SK-N-SH (cell line): Measurements from ENCODE around the gene CCDC175. TPM values are rescaled to one million over a fixed set of nuclear protein-coding genes. Genes with fewer than 3 reads are reported as not detected.

Experiments
- CTCF ChIA-PET: fragments of 300-600, 350-600 bp; formaldehyde crosslinking; extraction: SDS; loops from one replicate; lab custom pipeline; 2021; lab: Yijun Ruan, JAX
- POLR2A ChIA-PET: fragments of 350-600 bp; sonication (Branson Sonifier 250); formaldehyde crosslinking; extraction: SDS; loops from one replicate; lab custom pipeline; 2020; ENCODE audit warnings: antibody characterized with exemption, inconsistent platforms; lab: Yijun Ruan, JAX
- DNase-seq: peaks from one replicate; pipeline ENCODE4 v3.0.0; 2012
- H2AFZ ChIP-seq: fragments of 200-600 bp; sonication (generic); 2 replicates; pipeline ENCODE4 v1.8.1; 2016; ENCODE audit warnings: antibody characterized with exemption, mild to moderate bottlenecking, low read depth
- H3F3A ChIP-seq: fragments of 200-600 bp; sonication (generic); replicated peaks from 2 replicates; pipeline ENCODE3; 2016; ENCODE audit warnings: antibody characterized with exemption, mild to moderate bottlenecking; ENCODE audit not compliant: insufficient read depth
- H3K27ac ChIP-seq, 2 experiments: fragments of 200-500 bp in 1 of 2; fragments of 200-600 bp in 1 of 2; sonication (Bioruptor generic) in 1 of 2; sonication (generic), shearing (Covaris generic) in 1 of 2; 2 replicates each; pipeline versions ENCODE4 v1.5.1 to v1.6.1; 2014 to 2016; ENCODE audit warnings: low read depth in 2 of 2, inconsistent platforms in 1 of 2, low read length in 1 of 2, mild to moderate bottlenecking in 1 of 2, mixed read lengths in 1 of 2
- H3K27me3 ChIP-seq: fragments of 200-600 bp; sonication (generic), shearing (Covaris generic); 2 replicates; pipeline ENCODE4 v1.6.1; 2016; ENCODE audit warnings: mixed run types; ENCODE audit not compliant: insufficient read depth
- H3K36me3 ChIP-seq, 2 experiments: fragments of 200-500 bp in 1 of 2; fragments of 200-600 bp in 1 of 2; sonication (Bioruptor generic) in 1 of 2; sonication (generic) in 1 of 2; replicated peaks in 1 of 2; 2 replicates each; pipeline versions ENCODE3 to v1.5.1; 2014 to 2016; ENCODE audit warnings: low read length in 1 of 2, mild to moderate bottlenecking in 1 of 2; ENCODE audit not compliant: insufficient read depth in 2 of 2, control insufficient read depth in 1 of 2
- H3K4me1 ChIP-seq, 2 experiments: fragments of 200-500 bp in 1 of 2; fragments of 200-600 bp in 1 of 2; sonication (Bioruptor generic) in 1 of 2; sonication (generic), shearing (Covaris generic) in 1 of 2; 2 replicates each; pipeline versions ENCODE4 v1.5.1 to v1.6.1; 2014 to 2016; ENCODE audit warnings: low read depth in 1 of 2, low read length in 1 of 2, mixed run types in 1 of 2; ENCODE audit not compliant: insufficient read depth in 2 of 2, control insufficient read depth in 1 of 2
- H3K4me2 ChIP-seq: fragments of 200-600 bp; sonication (generic), shearing (Covaris generic); 2 replicates; pipeline ENCODE4 v1.6.1; 2017; ENCODE audit warnings: mixed run types
- H3K4me3 ChIP-seq, 2 experiments: fragments of 200-500 bp in 1 of 2; fragments of 200-600 bp in 1 of 2; sonication (Bioruptor generic) in 1 of 2; sonication (generic), shearing (Covaris generic) in 1 of 2; 2 replicates each; pipeline versions ENCODE4 v1.5.1 to v1.8.1; 2014 to 2016; ENCODE audit warnings: low read depth in 2 of 2, inconsistent platforms in 1 of 2, low read length in 1 of 2, mild to moderate bottlenecking in 1 of 2, mixed read lengths in 1 of 2, moderate library complexity in 1 of 2
- H3K79me2 ChIP-seq: fragments of 200-600 bp; sonication (generic); 2 replicates; pipeline ENCODE4 v1.8.1; 2017; ENCODE audit warnings: mild to moderate bottlenecking; ENCODE audit not compliant: insufficient read depth
- H3K9ac ChIP-seq: fragments of 200-600 bp; sonication (generic); 2 replicates; pipeline ENCODE4 v1.6.1; 2017; ENCODE audit warnings: mixed run types
- H3K9me2 ChIP-seq: fragments of 200-600 bp; sonication (generic); 2 replicates; pipeline ENCODE4 v1.6.1; 2017; ENCODE audit warnings: mixed run types
- H3K9me3 ChIP-seq: fragments of 200-600 bp; sonication (generic); 2 replicates; pipeline ENCODE4 v1.6.1; 2017; ENCODE audit warnings: mixed run types, mild to moderate bottlenecking, moderate library complexity
- H4K20me1 ChIP-seq: fragments of 200-600 bp; sonication (generic); 2 replicates; pipeline ENCODE4 v1.6.1; 2017; ENCODE audit warnings: mild to moderate bottlenecking, mixed run types; ENCODE audit not compliant: insufficient read depth
- CHD2 ChIP-seq: fragments of 150-350 bp; IDR thresholded peaks from 2 replicates; pipeline ENCODE4 v1.6.1; 2018; ENCODE audit warnings: low read length; ENCODE audit not compliant: partially characterized antibody
- ELF1 ChIP-seq: IDR thresholded peaks from 2 replicates; pipeline ENCODE4 v1.4.0; 2012
- EP300 ChIP-seq, 2 experiments: IDR thresholded peaks; 2 replicates each; pipeline versions ENCODE4 v1.4.0 to v1.6.1; 2012; ENCODE audit warnings: borderline replicate concordance in 1 of 2, low read depth in 1 of 2, low read length in 1 of 2
- EZH2phosphoT487 ChIP-seq: fragments of 200-600 bp; sonication (generic); IDR thresholded peaks from 2 replicates; pipeline ENCODE4 v1.6.1; 2017; ENCODE audit warnings: low read depth, mixed run types, mild to moderate bottlenecking, antibody characterized with exemption, moderate library complexity, borderline replicate concordance
- FOSL2 ChIP-seq: IDR thresholded peaks from 2 replicates; pipeline ENCODE4 v1.4.0; 2012; ENCODE audit warnings: low read depth, mild to moderate bottlenecking, moderate library complexity, borderline replicate concordance
- FOXJ3 ChIP-seq: sonication (generic); formaldehyde crosslinking; IDR thresholded peaks from 2 replicates; pipeline ENCODE4 v1.5.1; 2020; ENCODE audit warnings: mild to moderate bottlenecking, missing genetic modification reagents
- FOXM1 ChIP-seq: IDR thresholded peaks from 2 replicates; pipeline ENCODE4 v1.4.0; 2012; ENCODE audit warnings: low read depth, mild to moderate bottlenecking
- GABPA ChIP-seq: IDR thresholded peaks from 2 replicates; pipeline ENCODE4 v1.4.0; 2012; ENCODE audit warnings: low read depth, mild to moderate bottlenecking
- GATA2 ChIP-seq: sonication (generic); formaldehyde crosslinking; IDR thresholded peaks from 2 replicates; pipeline ENCODE4 v1.5.0; 2020; ENCODE audit warnings: mild to moderate bottlenecking, missing genetic modification reagents
- PBX3 ChIP-seq: IDR thresholded peaks from 2 replicates; pipeline ENCODE4; 2012
- RAD21 ChIP-seq: IDR thresholded peaks from 2 replicates; pipeline ENCODE4 v1.6.1; 2012; ENCODE audit warnings: mild to moderate bottlenecking, low read length
- RCOR1 ChIP-seq: fragments of 150-350 bp; IDR thresholded peaks from 2 replicates; pipeline ENCODE4 v1.6.1; 2017; ENCODE audit warnings: antibody characterized with exemption, low read length
- RFX5 ChIP-seq: IDR thresholded peaks from 2 replicates; pipeline ENCODE4 v1.6.1; 2012; ENCODE audit warnings: mild to moderate bottlenecking, improper control_type of control experiment, low read length
- RXRA ChIP-seq: IDR thresholded peaks from 2 replicates; pipeline ENCODE4 v1.4.0; 2012; ENCODE audit warnings: low read depth, mild to moderate bottlenecking, borderline replicate concordance
- SIN3A ChIP-seq: IDR thresholded peaks from 2 replicates; pipeline ENCODE4 v1.6.1; 2012; ENCODE audit warnings: low read depth, mild to moderate bottlenecking, low read length, moderate library complexity, borderline replicate concordance
- TAF1 ChIP-seq: IDR thresholded peaks from 2 replicates; pipeline ENCODE4 v1.6.1; 2012; ENCODE audit warnings: low read depth, mild to moderate bottlenecking, low read length, moderate library complexity, borderline replicate concordance
- TCF12 ChIP-seq: IDR thresholded peaks from 2 replicates; pipeline ENCODE4 v1.4.0; 2012
- TEAD4 ChIP-seq: IDR thresholded peaks from 2 replicates; pipeline ENCODE4 v1.4.0; 2012; ENCODE audit warnings: mild to moderate bottlenecking, borderline replicate concordance; ENCODE audit not compliant: insufficient read depth
- USF2 ChIP-seq: fragments of 150-350 bp; IDR thresholded peaks from 2 replicates; pipeline ENCODE4 v1.6.1; 2017; ENCODE audit warnings: antibody characterized with exemption, low read length, low read depth, borderline replicate concordance
- ZBTB33 ChIP-seq: IDR thresholded peaks from 2 replicates; pipeline ENCODE4 v1.4.0; 2012; ENCODE audit warnings: low read depth, borderline replicate concordance
- WGBS: methylation state at CpG from one replicate; pipeline ENCODE4 v1.1.6; 2017; ENCODE audit warnings: low lambda C conversion rate; 5-methylcytosine and 5-hydroxymethylcytosine counted together
- polyA plus RNA-seq, 3 experiments: library from polyadenylated mRNA; depleted of rRNA; stranded (reverse); fragments of >200 nt; gene quantifications; 2 replicates each; pipeline ENCODE4 v1.2.3, GENCODE V29; 2012

CCDC175 gene
- polyA plus RNA-seq, 1 of the 3 experiments (the other 2 are of a cell fraction), result not detected

GRCh38 chr14:59564366-59564765, 12.2 kb downstream of the CCDC175 start:
- Histone ChIP-seq H3K4me3 (no peak overlapping the region), H3K4me1 (peaks cover 0 to 7% of the 10 kb centered on the region in 2 experiments; a peak in 2 of 4 replicates), H3K9me2 (no peaks in the 10 kb centered on the region), H4K20me1 (no peaks in the 10 kb centered on the region), H3K36me3 (no peaks in the 10 kb centered on the region), H2AFZ (no peak overlapping the region), H3K27me3 (no peaks in the 10 kb centered on the region; the same call in 1 of the 2 replicates), H3K4me2 (no peak overlapping the region), H3K9ac (no peak overlapping the region), H3K79me2 (no peaks in the 10 kb centered on the region), H3F3A (no peaks in the 10 kb centered on the region), H3K27ac (no peak overlapping the region), H3K9me3 (no peaks in the 10 kb centered on the region)
- ChIA-PET POLR2A (no interaction called here), CTCF (interaction anchor here (0.6 to 8.4 kb wide), 4 partner anchors 11 to 57 kb away, joined by 4 to 63 read pairs (median 19); partner anchors contain the start of gene CCDC175)
- WGBS, result 23% methylated on average over 2 of the region's 2 CpGs
- TF ChIP-seq ZBTB33 (no peak), GABPA (no peak), PBX3 (no peak), TEAD4 (no peak), FOSL2 (no peak), TCF12 (no peak), RAD21 (no peak)
- DNase-seq, result no peak

GRCh38 chr14:59547310-59547709, 29.3 kb downstream of the CCDC175 start:
- no peak for DNase-seq
- H2AFZ ChIP-seq, result no peak overlapping the region
- H3K9me3 ChIP-seq, result no peaks in the 10 kb centered on the region
- H3F3A ChIP-seq, result no peaks in the 10 kb centered on the region
- H3K27ac ChIP-seq, result no peak overlapping the region
- H3K9ac ChIP-seq, result no peak overlapping the region
- TF ChIP-seq FOXJ3 (no peak), PBX3 (no peak), ZBTB33 (no peak), TAF1 (no peak), CHD2 (no peak), USF2 (no peak), FOXM1 (no peak), RXRA (no peak), GATA2 (no peak), EZH2phosphoT487 (no peak), RFX5 (no peak), RCOR1 (no peak), FOSL2 (no peak), TCF12 (no peak), SIN3A (no peak), ELF1 (no peak), EP300 (IDR thresholded peaks at IDR 0.05; ENCODE audit: borderline replicate concordance in 1 of 2, low read depth in 1 of 2, low read length in 1 of 2) (no peak)
- WGBS, result 26% methylated on average over 2 of the region's 2 CpGs
- no peaks in the 10 kb centered on the region for H4K20me1 ChIP-seq
- ChIA-PET POLR2A (no interaction called here), CTCF (interaction anchor here (0.7 to 1.7 kb wide), 2 partner anchors 29 to 350 kb away, joined by 3 to 7 read pairs; partner anchors contain the start of gene CCDC175)
- H3K4me2 ChIP-seq, result no peak overlapping the region
- H3K9me2 ChIP-seq, result no peaks in the 10 kb centered on the region
- H3K4me1 ChIP-seq, result no peaks in the 10 kb centered on the region
- H3K27me3 ChIP-seq, result no peaks in the 10 kb centered on the region
- no peaks in the 10 kb centered on the region for H3K79me2 ChIP-seq
- H3K4me3 ChIP-seq, result no peak overlapping the region
- no peaks in the 10 kb centered on the region for H3K36me3 ChIP-seq
